ENCODE measurements around the gene LPAR2.

- TF ChIP-seq SIN3A (IDR thresholded peaks at IDR 0.05; ENCODE audit: borderline replicate concordance, insufficient read depth, low read length) (no peak), FOXP2 (optimal IDR thresholded peaks at IDR 0.05; ENCODE audit: borderline replicate concordance, extremely low read depth, extremely low read length, insufficient read depth) (no peak), POLR2AphosphoS5 (IDR thresholded peaks at IDR 0.05; ENCODE audit: low read depth, low read length) (no peak), TAF1 (IDR thresholded peaks at IDR 0.05; ENCODE audit: borderline replicate concordance, insufficient read depth, low read length) (no peak)
Measured at GRCh38 chr19:19591133-19591825, 36.7 kb downstream of the LPAR2 start.
